OCI-LY7 (cell line): Measurements from ENCODE around the gene PAX7. TPM values are rescaled to one million over a fixed set of nuclear protein-coding genes. Genes with fewer than 3 reads are reported as not detected.

Experiments
- BruUV-seq: library from RNA; stranded (reverse); fragments of 400-500 nt; replicated peaks from 2 replicates; lab custom pipeline; 2021; lab: Mats Ljungman, UMichigan
- CTCF ChIA-PET: fragments of 300-600 bp; sonication (Branson Sonifier 250); formaldehyde crosslinking; loops from one replicate; lab custom pipeline; 2022; ENCODE audit warnings: antibody characterized with exemption; ENCODE audit not compliant: unreplicated experiment; lab: Charles Lee
- POLR2A ChIA-PET: fragments of 300-600 bp; sonication (Branson Sonifier 250); formaldehyde crosslinking; loops from one replicate; lab custom pipeline; 2022; ENCODE audit warnings: antibody characterized with exemption; lab: Charles Lee
- DNase-seq: peaks from one replicate; pipeline ENCODE4 v3.0.0-alpha.2; 2015; ENCODE audit warnings: low spot score
- H2AFZ ChIP-seq: fragments of 200-600 bp; sonication (generic), shearing (Covaris generic); 2 replicates; pipeline ENCODE4 v1.6.1; 2014; ENCODE audit warnings: mild to moderate bottlenecking, antibody characterized with exemption, low read length, moderate library complexity
- H3K27ac ChIP-seq: fragments of 200-600 bp; sonication (generic); 2 replicates; pipeline ENCODE4 v1.5.1; 2014; ENCODE audit warnings: mixed run types, low read depth, mild to moderate bottlenecking, moderate library complexity, low read length, inconsistent platforms; ENCODE audit not compliant: poor library complexity, severe bottlenecking
- H3K36me3 ChIP-seq: fragments of 200-600 bp; sonication (generic); 2 replicates; pipeline ENCODE4 v1.6.1; 2014; ENCODE audit warnings: mild to moderate bottlenecking, antibody characterized with exemption, low read length, moderate library complexity, mixed read lengths; ENCODE audit not compliant: insufficient read depth
- H3K4me1 ChIP-seq: fragments of 200-600 bp; sonication (generic); 2 replicates; pipeline ENCODE4 v1.5.1; 2014; ENCODE audit warnings: mild to moderate bottlenecking, low read length; ENCODE audit not compliant: insufficient read depth, poor library complexity, severe bottlenecking
- H3K4me2 ChIP-seq: fragments of 200-600 bp; sonication (generic); 2 replicates; pipeline ENCODE4 v1.6.1; 2014; ENCODE audit warnings: mild to moderate bottlenecking, low read length
- H3K4me3 ChIP-seq: fragments of 200-600 bp; sonication (generic); 2 replicates; pipeline ENCODE4 v1.5.1; 2014; ENCODE audit warnings: mild to moderate bottlenecking, low read depth, low read length; ENCODE audit not compliant: poor library complexity, severe bottlenecking
- H3K79me2 ChIP-seq: fragments of 200-600 bp; sonication (generic); 2 replicates; pipeline ENCODE4 v1.6.1; 2016; ENCODE audit warnings: low read depth, mild to moderate bottlenecking, low read length, moderate library complexity, mixed read lengths; ENCODE audit not compliant: insufficient read depth
- H3K9me2 ChIP-seq: fragments of 200-600 bp; sonication (generic); 2 replicates; pipeline ENCODE4 v1.6.1; 2016; ENCODE audit warnings: mild to moderate bottlenecking, low read length, mixed read lengths; ENCODE audit not compliant: insufficient read depth
- H3K9me3 ChIP-seq: fragments of 200-600 bp; sonication (generic); 2 replicates; pipeline ENCODE4 v1.6.1; 2014; ENCODE audit warnings: mild to moderate bottlenecking, mixed run types, low read length, mixed read lengths
- H4K20me1 ChIP-seq: fragments of 200-600 bp; sonication (generic); 2 replicates; pipeline ENCODE4 v1.6.1; 2014; ENCODE audit warnings: mild to moderate bottlenecking, antibody characterized with exemption, low read length, moderate library complexity, mixed read lengths; ENCODE audit not compliant: insufficient read depth
- CTCF ChIP-seq: fragments of 200-600 bp; sonication (generic); conservative IDR thresholded peaks from 2 replicates; pipeline ENCODE4 v1.5.1; 2014; ENCODE audit warnings: mild to moderate bottlenecking, antibody characterized with exemption, low read length, moderate library complexity, mixed read lengths
- EZH2phosphoT487 ChIP-seq: fragments of 200-600 bp; sonication (generic); IDR thresholded peaks from 2 replicates; pipeline ENCODE4 v1.6.1; 2018; ENCODE audit warnings: low read depth, borderline replicate concordance, mild to moderate bottlenecking, mixed run types, antibody characterized with exemption, low read length, moderate library complexity, mixed read lengths
- intact Hi-C: fragments of 100-400 bp; cut with micrococcal nuclease; formaldehyde crosslinking; loops from one replicate; pipeline ENCODE4 v1.10.0; 2022; ENCODE audit not compliant: unreplicated experiment
- total RNA-seq, 2 experiments: library from RNA; depleted of rRNA in 1 of 2; stranded (reverse); fragments of >200 nt in 1 of 2; shearing (Covaris generic) in 1 of 2; gene quantifications; 2 replicates each; pipeline ENCODE4 v1.2.3, GENCODE V29; 2014 to 2022

Gene PAX7
- total RNA-seq, 2 experiments from 2014 or later: not detected

GRCh38 chr1:18603212-18603852, 27.3 kb upstream of the PAX7 start:
- no TSS peak for BruUV-seq
- no peak overlapping the region for H2AFZ ChIP-seq
- no peaks in the 10 kb centered on the region for H4K20me1 ChIP-seq
- no peak for TF ChIP-seq EZH2phosphoT487
- TF ChIP-seq CTCF: no peak
- H3K4me3 ChIP-seq: no peak overlapping the region
- CTCF ChIA-PET: no interaction called here
- H3K4me1 ChIP-seq: no peaks in the 10 kb centered on the region
- H3K36me3 ChIP-seq: no peaks in the 10 kb centered on the region
- no peak overlapping the region for H3K27ac ChIP-seq
- no peak for DNase-seq
- intact Hi-C loops: no loop called here
- POLR2A ChIA-PET: interaction anchor here (0.6 kb wide), 1 partner anchor 668 kb away, joined by 3 read pairs; no protein-coding TSS in a partner anchor
- H3K9me2 ChIP-seq: no peaks in the 10 kb centered on the region
- H3K4me2 ChIP-seq: no peak overlapping the region
- no peaks in the 10 kb centered on the region for H3K9me3 ChIP-seq
- H3K79me2 ChIP-seq: no peaks in the 10 kb centered on the region

GRCh38 chr1:18606443-18607288, 24.0 kb upstream of the PAX7 start:
- DNase-seq: no peak
- Histone ChIP-seq H3K36me3 (no peaks in the 10 kb centered on the region), H3K4me3 (no peak overlapping the region), H3K4me2 (no peak overlapping the region), H3K79me2 (no peaks in the 10 kb centered on the region), H3K9me2 (no peaks in the 10 kb centered on the region), H3K4me1 (no peaks in the 10 kb centered on the region), H4K20me1 (no peaks in the 10 kb centered on the region), H2AFZ (no peak overlapping the region), H3K9me3 (no peaks in the 10 kb centered on the region), H3K27ac (no peak overlapping the region)
- TF ChIP-seq CTCF: no peak
- no peak for TF ChIP-seq EZH2phosphoT487
- BruUV-seq: no TSS peak
- POLR2A ChIA-PET: no interaction called here
- intact Hi-C loops: no loop called here
- CTCF ChIA-PET: no interaction called here
